ENCODE data around the gene CDC42.

- no peak for TF ChIP-seq CTCF (conservative IDR thresholded peaks at IDR 0.05)
- TF ChIP-seq ZFX (IDR thresholded peaks at IDR 0.05), result no peak
Observed at GRCh38 chr1:22037520-22037919, 15.0 kb upstream of the CDC42 start.

Data from C4-2B (cell line).